Gastrocnemius medialis (tissue), 4 donors: ENCODE data around the gene ADORA2B. TPM values are rescaled to one million over a fixed set of nuclear protein-coding genes. Genes with fewer than 3 reads are reported as not detected.
"Not testable (repeated sequence)": the region's sequence is repeated elsewhere in the genome, so short reads cannot be mapped to it uniquely, and the experiment has no call there.

ENCODE experiments used
- ATAC-seq, 2 donors: fragments of 150-250 bp; one replicate each; pipeline ENCODE4 v1.9.1; 2016
- DNase-seq, 2 donors: peaks; one replicate each; pipeline ENCODE4 v3.0.0-alpha.2; 2019
- H3K27ac ChIP-seq, 4 donors: fragments of 200-600 bp; sonication (generic); 1 replicate in 1 of 4; 2 replicates in 3 of 4; pipeline ENCODE4 v1.5.1; 2016 to 2018; ENCODE audit warnings: mild to moderate bottlenecking in 2 of 4, moderate library complexity in 1 of 4
- H3K27me3 ChIP-seq, 3 donors: fragments of 200-600 bp; sonication (generic) in 2 of 3; 1 replicate in 1 of 3; 2 replicates in 2 of 3; pipeline versions ENCODE4 v1.5.1 to v1.6.0; 2016 to 2019; ENCODE audit warnings: mild to moderate bottlenecking in 1 of 3, moderate library complexity in 1 of 3
- H3K36me3 ChIP-seq, 2 donors: fragments of 200-600 bp; sonication (generic) in 1 of 2; one replicate each; pipeline ENCODE4 v1.5.1; 2017 to 2018
- H3K4me1 ChIP-seq, 2 donors: fragments of 200-600 bp; sonication (generic) in 1 of 2; one replicate each; pipeline ENCODE4 v1.5.1; 2016 to 2017; ENCODE audit warnings: mild to moderate bottlenecking in 2 of 2
- H3K4me3 ChIP-seq, 4 donors: fragments of 200-600 bp; sonication (generic) in 3 of 4; 1 replicate in 1 of 4; 2 replicates in 3 of 4; pipeline ENCODE4 v1.5.1; 2016 to 2019; ENCODE audit warnings: mild to moderate bottlenecking in 2 of 4
- H3K9me3 ChIP-seq, 3 donors: fragments of 200-600 bp; sonication (generic) in 2 of 3; 1 replicate in 1 of 3; 2 replicates in 2 of 3; pipeline ENCODE4 v1.5.1; 2016 to 2019
- POLR2A ChIP-seq, 2 donors: fragments of 450-650 bp; IDR thresholded peaks; one replicate each; pipeline ENCODE4 v1.6.1; 2017; ENCODE audit warnings: antibody characterized with exemption in 2 of 2, mild to moderate bottlenecking in 2 of 2, moderate library complexity in 2 of 2
- in situ Hi-C, 4 donors: fragments of 200-750 bp; cut with MboI; loops; one replicate each; pipeline versions ENCODE4 v1.15.0 to v1.8.0; 2017; ENCODE audit warnings: low sequenced_read_pairs in 4 of 4
- intact Hi-C: fragments of 100-400 bp; cut with DNase I; formaldehyde crosslinking; loops from one replicate; pipeline ENCODE4 v1.15.1; 2023; ENCODE audit warnings: low total_unique reads
- total RNA-seq, 4 donors: library from RNA; depleted of rRNA; stranded (reverse); fragments of >200 nt; gene quantifications; one replicate each; pipeline versions ENCODE4 v1.1.0 to v1.2.3, GENCODE V29; 2016
- TF ChIP-seq, protein P1 (sequence below), 5 experiments: fragments of 450-650 bp in 3 of 5; fragments of 200-600 bp in 2 of 5; sonication (generic) in 2 of 5; IDR thresholded peaks in 4 of 5; conservative IDR thresholded peaks in 1 of 5; 1 replicate in 4 of 5; 2 replicates in 1 of 5; pipeline ENCODE4 v1.5.1; 2016 to 2019; ENCODE audit warnings: antibody characterized with exemption in 5 of 5, mild to moderate bottlenecking in 3 of 5, moderate library complexity in 3 of 5

ADORA2B gene
- 1 to 10 TPM in 1 of 4 donors, under 1 TPM in 1, not detected in 2; 0.25 to 1.4 TPM for total RNA-seq

DNA sequence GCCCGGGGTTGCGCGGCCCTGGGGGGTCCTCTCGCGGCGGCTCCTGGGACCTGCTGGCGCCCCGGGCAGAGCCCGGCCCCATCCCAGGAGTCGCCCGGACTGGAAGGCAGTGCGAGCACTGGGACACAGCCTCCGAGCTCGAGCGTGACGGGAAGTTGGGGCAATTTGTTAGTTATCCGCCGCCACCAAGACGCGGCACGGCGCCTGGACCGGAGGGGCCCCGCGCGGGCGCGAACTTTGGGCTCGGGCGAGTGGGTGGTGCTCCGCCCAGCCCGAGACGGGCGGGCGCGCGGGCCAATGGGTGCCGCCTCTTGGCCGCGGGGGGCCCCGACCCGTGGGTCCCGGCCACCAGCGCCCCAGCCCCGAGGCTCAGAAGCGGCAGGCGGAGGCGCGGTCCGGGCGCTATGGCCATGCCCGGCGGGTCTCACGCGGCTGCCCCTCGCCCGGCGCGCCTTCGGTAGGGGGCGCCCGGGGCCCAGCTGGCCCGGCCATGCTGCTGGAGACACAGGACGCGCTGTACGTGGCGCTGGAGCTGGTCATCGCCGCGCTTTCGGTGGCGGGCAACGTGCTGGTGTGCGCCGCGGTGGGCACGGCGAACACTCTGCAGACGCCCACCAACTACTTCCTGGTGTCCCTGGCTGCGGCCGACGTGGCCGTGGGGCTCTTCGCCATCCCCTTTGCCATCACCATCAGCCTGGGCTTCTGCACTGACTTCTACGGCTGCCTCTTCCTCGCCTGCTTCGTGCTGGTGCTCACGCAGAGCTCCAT is at the start of gene ADORA2B:
ADORA2B (plus strand) TSS at position 372 of the 768 bp plus-strand sequence; CDS start at position 491, 119 bp downstream.
- in situ Hi-C loops (no loop called here), intact Hi-C loops (no loop called here)
- ATAC-seq (peak; percentile 60 to 73), DNase-seq (no peak)
- H3K4me3 ChIP-seq: peak within 1 kb of the TSS; percentile 52 to 66 (median 60)
- no peak for TF ChIP-seq POLR2A (IDR thresholded peaks at IDR 0.05)
- TF ChIP-seq, protein P1, sequence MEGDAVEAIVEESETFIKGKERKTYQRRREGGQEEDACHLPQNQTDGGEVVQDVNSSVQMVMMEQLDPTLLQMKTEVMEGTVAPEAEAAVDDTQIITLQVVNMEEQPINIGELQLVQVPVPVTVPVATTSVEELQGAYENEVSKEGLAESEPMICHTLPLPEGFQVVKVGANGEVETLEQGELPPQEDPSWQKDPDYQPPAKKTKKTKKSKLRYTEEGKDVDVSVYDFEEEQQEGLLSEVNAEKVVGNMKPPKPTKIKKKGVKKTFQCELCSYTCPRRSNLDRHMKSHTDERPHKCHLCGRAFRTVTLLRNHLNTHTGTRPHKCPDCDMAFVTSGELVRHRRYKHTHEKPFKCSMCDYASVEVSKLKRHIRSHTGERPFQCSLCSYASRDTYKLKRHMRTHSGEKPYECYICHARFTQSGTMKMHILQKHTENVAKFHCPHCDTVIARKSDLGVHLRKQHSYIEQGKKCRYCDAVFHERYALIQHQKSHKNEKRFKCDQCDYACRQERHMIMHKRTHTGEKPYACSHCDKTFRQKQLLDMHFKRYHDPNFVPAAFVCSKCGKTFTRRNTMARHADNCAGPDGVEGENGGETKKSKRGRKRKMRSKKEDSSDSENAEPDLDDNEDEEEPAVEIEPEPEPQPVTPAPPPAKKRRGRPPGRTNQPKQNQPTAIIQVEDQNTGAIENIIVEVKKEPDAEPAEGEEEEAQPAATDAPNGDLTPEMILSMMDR (IDR thresholded peaks at IDR 0.05 in 4 of 5, conservative IDR thresholded peaks at IDR 0.05 in 1 of 5): peak in 4 of 5 experiments; percentile 24 to 45 (median 34)
- H3K27me3 ChIP-seq: peaks cover 14 to 29% (median 22%) of the 10 kb centered on the region in 3 donors
- no peaks in the 10 kb centered on the region for H3K9me3 ChIP-seq
- H3K36me3 ChIP-seq: no peaks in the 10 kb centered on the region
- peaks cover 0 to 14% of the 10 kb centered on the region in 2 donors for H3K4me1 ChIP-seq
- H3K27ac ChIP-seq: peak within 1 kb of the TSS in 1 of 4 donors; percentile 8

DNA sequence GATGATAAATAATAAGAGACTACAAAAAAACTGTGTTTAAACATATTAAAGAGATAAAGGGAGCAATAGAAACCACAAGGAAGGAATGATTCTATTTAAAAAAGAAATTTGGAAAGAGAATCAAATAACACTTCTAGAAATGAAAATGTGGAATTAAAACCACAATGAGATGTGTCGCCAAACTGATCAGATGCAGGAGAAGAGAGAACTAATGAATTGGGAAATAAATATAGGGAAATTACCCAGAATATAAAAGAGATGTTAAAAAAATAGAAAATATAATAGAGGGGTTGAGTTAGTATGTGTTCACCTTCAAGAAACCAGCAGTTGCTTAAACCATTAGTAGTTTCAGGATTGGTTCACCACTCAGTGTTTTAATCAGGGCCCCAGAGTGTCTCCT is 48.7 kb upstream of the ADORA2B start:
- Histone ChIP-seq H3K9me3 (no peaks in the 10 kb centered on the region), H3K27ac (no peak overlapping the region), H3K36me3 (no peaks in the 10 kb centered on the region), H3K4me3 (no peak overlapping the region), H3K4me1 (no peaks in the 10 kb centered on the region), H3K27me3 (no peaks in the 10 kb centered on the region)
- in situ Hi-C loops (no loop called here), intact Hi-C loops (no loop called here)
- DNase-seq (no peak), ATAC-seq (no peak)
- no peak for TF ChIP-seq POLR2A (IDR thresholded peaks at IDR 0.05)
- TF ChIP-seq, protein P1 (IDR thresholded peaks at IDR 0.05 in 4 of 5, conservative IDR thresholded peaks at IDR 0.05 in 1 of 5): no peak

DNA sequence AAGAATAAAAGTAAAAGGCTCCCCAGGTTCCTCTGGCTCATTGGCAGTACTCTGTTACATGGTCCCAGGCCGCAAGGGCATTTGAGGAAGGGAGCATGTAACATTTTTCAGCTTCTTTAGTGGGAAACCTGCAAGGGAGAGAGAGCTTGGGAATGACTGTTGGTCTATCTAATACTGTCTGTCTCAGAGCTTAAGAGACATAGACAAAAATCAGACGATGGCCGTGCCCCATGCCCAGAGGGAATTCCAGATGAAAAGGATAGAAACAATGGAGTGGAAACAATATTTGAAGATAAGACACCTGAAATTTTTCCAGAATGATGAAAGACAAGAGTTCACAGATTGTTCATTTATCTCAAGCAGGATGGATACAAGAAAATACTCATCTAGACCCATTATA is 48.1 kb upstream of the ADORA2B start:
- ATAC-seq: no peak
- no peak overlapping the region for H3K4me3 ChIP-seq
- TF ChIP-seq, protein P1 (IDR thresholded peaks at IDR 0.05 in 4 of 5, conservative IDR thresholded peaks at IDR 0.05 in 1 of 5): no peak
- no peak for TF ChIP-seq POLR2A (IDR thresholded peaks at IDR 0.05)
- in situ Hi-C loops (no loop called here), intact Hi-C loops (no loop called here)
- H3K27me3 ChIP-seq: no peaks in the 10 kb centered on the region
- no peak overlapping the region for H3K27ac ChIP-seq
- H3K9me3 ChIP-seq: no peaks in the 10 kb centered on the region
- H3K4me1 ChIP-seq: no peaks in the 10 kb centered on the region
- DNase-seq: no peak
- H3K36me3 ChIP-seq: no peaks in the 10 kb centered on the region

DNA sequence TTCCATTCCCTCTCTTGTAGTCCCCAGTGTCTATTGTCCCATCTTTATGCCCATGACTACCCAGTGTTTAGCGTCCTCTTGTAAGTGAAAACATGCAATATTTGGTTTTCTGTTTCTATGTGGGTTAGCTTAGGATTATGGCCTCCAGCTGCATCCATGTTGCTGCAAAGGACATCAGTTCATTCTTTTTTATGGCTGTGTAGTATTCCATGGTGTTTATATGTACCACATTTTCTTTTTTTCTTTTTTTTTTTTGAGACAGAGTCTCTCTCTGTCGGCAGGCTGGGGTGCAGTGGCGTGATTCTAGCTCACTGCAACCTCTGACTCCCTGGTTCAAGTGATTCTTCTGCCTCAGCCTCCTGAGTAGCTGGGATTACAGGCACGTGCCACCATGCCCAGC is 45.3 kb upstream of the ADORA2B start:
- intact Hi-C loops, H3K4me1 ChIP-seq, in situ Hi-C loops, ATAC-seq, H3K27me3 ChIP-seq, H3K4me3 ChIP-seq, H3K27ac ChIP-seq, H3K36me3 ChIP-seq, DNase-seq, H3K9me3 ChIP-seq: not testable (repeated sequence)

DNA sequence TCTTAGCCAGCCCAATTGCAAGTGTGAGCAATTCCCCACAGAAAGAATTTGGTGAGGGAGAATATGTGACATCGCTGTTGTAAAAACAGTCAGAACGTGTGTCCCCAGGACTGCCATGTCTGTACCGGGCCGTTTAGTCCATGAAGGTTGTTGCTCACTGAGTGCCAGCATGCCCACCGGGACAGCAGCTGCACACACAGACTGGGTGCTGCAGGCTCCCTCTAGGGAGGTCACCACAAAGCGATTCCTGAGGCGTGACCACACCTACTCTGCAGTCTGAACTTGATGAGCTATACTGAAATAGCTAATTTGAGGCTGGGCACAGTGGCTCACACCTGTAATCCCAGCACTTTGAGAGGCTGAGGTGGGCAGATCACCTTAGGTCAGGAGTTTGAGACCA is 44.1 kb upstream of the ADORA2B start:
- Histone ChIP-seq H3K4me1 (no peaks in the 10 kb centered on the region), H3K4me3 (no peak overlapping the region), H3K27ac (no peak overlapping the region), H3K9me3 (no peaks in the 10 kb centered on the region), H3K27me3 (no peaks in the 10 kb centered on the region), H3K36me3 (no peaks in the 10 kb centered on the region)
- in situ Hi-C loops (no loop called here), intact Hi-C loops (no loop called here)
- DNase-seq: no peak
- TF ChIP-seq, protein P1 (IDR thresholded peaks at IDR 0.05 in 4 of 5, conservative IDR thresholded peaks at IDR 0.05 in 1 of 5): no peak
- TF ChIP-seq POLR2A (IDR thresholded peaks at IDR 0.05): no peak
- ATAC-seq: no peak

DNA sequence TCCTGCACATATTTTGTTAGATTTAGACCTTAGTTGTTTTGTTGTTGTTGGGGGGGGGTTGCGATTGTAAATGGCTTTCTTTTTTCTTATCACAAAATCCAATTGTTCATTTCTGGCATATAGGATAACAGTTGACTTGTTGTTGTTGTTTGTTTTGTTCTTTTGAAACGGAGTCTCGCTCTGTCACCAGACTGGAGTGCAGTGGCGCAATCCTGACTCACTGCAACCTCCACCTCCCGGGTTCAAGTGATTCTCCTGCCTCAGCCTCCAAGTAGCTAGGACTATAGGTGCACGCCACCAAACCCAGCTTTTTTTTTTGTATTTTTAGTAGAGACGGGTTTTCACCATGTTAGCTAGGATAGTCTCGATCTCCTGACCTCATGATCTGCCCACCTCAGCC is 39.7 kb upstream of the ADORA2B start:
- H3K4me3 ChIP-seq, H3K9me3 ChIP-seq, intact Hi-C loops, H3K27ac ChIP-seq, DNase-seq, H3K27me3 ChIP-seq, H3K4me1 ChIP-seq, ATAC-seq, H3K36me3 ChIP-seq, in situ Hi-C loops: not testable (repeated sequence)
